ENCODE measurements around the gene MNAT1. TPM values are rescaled to one million over a fixed set of nuclear protein-coding genes. Genes with fewer than 3 reads are reported as not detected.
A peak's percentile ranks its signal among the peaks of the same experiment; 100 is the strongest.

Gene MNAT1
- 10 to 100 TPM; 32.4 to 48.9 (median 44.6) TPM for total RNA-seq

DNA sequence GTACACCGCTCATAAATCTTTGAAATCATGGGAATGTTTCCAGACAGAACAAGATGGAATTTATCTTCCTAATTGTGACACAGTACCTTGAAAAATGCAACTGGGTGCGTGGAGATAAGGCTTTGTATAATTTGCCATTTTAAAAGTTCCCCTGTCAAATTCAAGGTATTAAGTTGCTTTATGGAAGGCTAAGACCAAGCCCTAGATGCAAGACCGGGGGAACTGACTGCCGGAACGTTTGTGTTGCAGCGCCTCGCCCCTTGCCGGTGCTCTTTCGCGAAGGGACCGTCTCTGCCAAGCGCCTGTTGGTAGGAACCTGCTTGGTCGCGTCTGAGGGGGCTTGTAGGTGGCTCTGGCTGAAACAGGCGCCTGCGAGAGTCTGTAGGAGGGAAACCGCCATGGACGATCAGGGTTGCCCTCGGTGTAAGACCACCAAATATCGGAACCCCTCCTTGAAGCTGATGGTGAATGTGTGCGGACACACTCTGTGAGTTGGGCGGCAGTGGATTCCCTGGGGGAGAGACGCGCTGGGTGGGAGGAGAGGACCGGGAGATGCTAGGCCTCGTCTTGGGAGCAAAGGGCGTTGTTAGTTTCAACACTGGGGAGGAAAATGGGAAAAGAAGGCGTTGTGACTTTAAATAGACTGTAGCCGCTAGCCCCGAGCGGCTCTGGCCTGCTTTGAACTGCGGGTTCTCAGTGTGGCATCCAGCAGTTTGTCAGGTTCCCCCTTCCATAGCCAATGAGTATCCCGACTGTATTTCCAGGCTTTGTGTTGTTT lies at the start of gene MNAT1:
Gene MNAT1, plus strand, starts transcription at position 297 of the 778 bp plus-strand sequence. Its CDS starts 102 bp downstream, at position 399.
- peak; percentile 43 to 62 for DNase-seq (ENCODE audit: low spot score in 2 of 2)
- Histone ChIP-seq H3K4me1 (peaks cover 0 to 41% (median 8%) of the 10 kb centered on the region in 4 donors), H3K4me3 (peak within 1 kb of the TSS; percentile 50 to 92 (median 73)), H3K27me3 (no peaks in the 10 kb centered on the region), H3K9me3 (no peaks in the 10 kb centered on the region), H3K27ac (peak within 1 kb of the TSS; percentile 10 to 87 (median 62)), H3K36me3 (no peaks in the 10 kb centered on the region)
- WGBS, 2 donors = 3% methylated on average over 29 to 33 of the region's 33 CpGs
- TF ChIP-seq, protein P1, sequence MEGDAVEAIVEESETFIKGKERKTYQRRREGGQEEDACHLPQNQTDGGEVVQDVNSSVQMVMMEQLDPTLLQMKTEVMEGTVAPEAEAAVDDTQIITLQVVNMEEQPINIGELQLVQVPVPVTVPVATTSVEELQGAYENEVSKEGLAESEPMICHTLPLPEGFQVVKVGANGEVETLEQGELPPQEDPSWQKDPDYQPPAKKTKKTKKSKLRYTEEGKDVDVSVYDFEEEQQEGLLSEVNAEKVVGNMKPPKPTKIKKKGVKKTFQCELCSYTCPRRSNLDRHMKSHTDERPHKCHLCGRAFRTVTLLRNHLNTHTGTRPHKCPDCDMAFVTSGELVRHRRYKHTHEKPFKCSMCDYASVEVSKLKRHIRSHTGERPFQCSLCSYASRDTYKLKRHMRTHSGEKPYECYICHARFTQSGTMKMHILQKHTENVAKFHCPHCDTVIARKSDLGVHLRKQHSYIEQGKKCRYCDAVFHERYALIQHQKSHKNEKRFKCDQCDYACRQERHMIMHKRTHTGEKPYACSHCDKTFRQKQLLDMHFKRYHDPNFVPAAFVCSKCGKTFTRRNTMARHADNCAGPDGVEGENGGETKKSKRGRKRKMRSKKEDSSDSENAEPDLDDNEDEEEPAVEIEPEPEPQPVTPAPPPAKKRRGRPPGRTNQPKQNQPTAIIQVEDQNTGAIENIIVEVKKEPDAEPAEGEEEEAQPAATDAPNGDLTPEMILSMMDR (IDR thresholded peaks at IDR 0.05) = no peak
- TF ChIP-seq EP300 (IDR thresholded peaks at IDR 0.05) = peak in 1 of 2 donors; percentile 80
- TF ChIP-seq POLR2A (IDR thresholded peaks at IDR 0.05) = no peak

DNA sequence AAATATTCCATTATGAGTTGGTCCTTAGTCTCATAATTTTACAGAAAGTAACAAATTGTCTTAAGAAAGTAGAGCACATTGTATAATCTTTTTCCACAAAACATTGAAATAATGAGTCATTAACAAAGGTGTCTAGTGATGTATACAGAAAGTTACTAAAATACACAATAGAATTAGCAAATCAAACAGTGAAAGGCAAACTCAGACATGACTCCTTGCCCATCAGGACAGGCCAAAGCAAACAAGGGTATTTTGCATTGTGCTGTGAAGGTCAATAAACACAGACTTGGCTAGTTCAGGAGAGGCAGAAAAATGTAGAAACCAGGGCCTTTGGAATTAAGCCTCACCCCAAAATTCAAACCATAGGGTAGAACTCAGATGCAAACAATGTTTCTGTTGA lies 47.7 kb upstream of the MNAT1 start:
- Histone ChIP-seq H3K27me3 (no peaks in the 10 kb centered on the region), H3K36me3 (no peaks in the 10 kb centered on the region), H3K27ac (no peak overlapping the region), H3K4me1 (no peaks in the 10 kb centered on the region), H3K9me3 (peaks cover 0 to 5% (median 0%) of the 10 kb centered on the region in 4 donors), H3K4me3 (no peak overlapping the region)
- TF ChIP-seq EP300 (IDR thresholded peaks at IDR 0.05) (no peak), POLR2A (IDR thresholded peaks at IDR 0.05) (no peak)
- TF ChIP-seq, protein P1 (IDR thresholded peaks at IDR 0.05) = no peak
- no peak for DNase-seq (ENCODE audit: low spot score in 2 of 2)

DNA sequence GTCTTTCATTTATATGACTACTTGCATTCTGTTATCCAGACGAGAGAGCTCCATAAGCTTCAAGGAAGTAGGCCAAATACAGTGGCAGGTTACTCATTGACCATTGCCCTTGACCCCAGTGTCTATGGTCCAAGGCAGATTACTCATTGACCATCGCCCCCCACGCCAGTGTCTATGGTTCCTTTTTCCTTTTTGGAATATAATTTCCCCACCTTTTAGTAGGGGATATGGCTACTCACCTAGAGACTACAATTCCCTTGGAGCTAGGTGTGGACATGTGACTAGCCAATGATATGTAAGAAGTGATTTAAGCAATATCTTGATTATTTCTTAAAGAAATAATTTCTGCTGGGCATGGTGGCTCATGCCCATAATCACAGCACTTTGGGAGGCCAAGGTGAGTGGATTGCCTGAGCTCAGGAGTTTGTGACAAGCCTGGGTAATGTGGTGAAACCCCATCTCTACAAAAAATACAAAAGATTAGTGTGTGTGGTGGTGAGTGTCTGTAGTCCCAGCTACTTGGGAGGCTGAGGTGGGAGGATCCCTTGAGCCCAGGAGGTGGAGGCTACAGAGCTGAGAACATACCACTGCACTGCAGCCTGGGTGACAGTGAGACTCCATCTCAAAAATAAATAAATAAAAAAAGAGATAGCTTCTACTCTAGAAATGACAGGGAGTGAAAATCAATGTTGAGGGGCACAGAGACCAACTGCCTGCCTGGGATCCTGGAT lies 43.0 kb upstream of the MNAT1 start:
- no peaks in the 10 kb centered on the region for H3K9me3 ChIP-seq
- H3K36me3 ChIP-seq = no peaks in the 10 kb centered on the region
- no peak overlapping the region for H3K4me3 ChIP-seq
- TF ChIP-seq EP300 (IDR thresholded peaks at IDR 0.05) (no peak), POLR2A (IDR thresholded peaks at IDR 0.05) (no peak)
- TF ChIP-seq, protein P1 (IDR thresholded peaks at IDR 0.05) = no peak
- H3K27me3 ChIP-seq = no peaks in the 10 kb centered on the region
- H3K27ac ChIP-seq = no peak overlapping the region
- no peak for DNase-seq (ENCODE audit: low spot score in 2 of 2)
- WGBS, 2 donors = 82 to 88% methylated on average over 3 of the region's 3 CpGs
- no peaks in the 10 kb centered on the region for H3K4me1 ChIP-seq

DNA sequence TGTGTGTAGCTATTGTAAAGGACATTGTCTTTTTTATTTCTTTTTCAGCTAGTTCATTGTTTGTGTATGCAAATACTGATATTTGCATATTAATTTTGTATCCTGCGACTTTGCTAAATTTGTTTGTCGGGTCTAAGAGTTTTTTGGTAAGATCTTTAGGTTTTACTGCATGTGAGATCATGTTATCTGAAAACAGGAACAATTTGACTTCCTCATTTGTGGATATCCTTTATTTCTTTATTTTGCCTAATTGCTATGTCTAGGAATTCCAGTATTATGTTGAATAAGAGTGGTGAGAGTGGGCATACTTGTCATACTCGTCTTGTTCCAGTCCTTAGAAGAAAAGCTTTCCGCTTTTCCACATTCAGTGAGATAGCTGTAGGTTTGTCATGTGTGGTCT lies 39.2 kb upstream of the MNAT1 start:
- H3K9me3 ChIP-seq = peaks cover 0 to 17% (median 2%) of the 10 kb centered on the region in 4 donors
- DNase-seq (ENCODE audit: low spot score in 2 of 2) = no peak
- WGBS, 2 donors = 80 to 83% methylated on average over 4 of the region's 4 CpGs
- H3K27me3 ChIP-seq = no peaks in the 10 kb centered on the region
- no peak for TF ChIP-seq POLR2A (IDR thresholded peaks at IDR 0.05)
- TF ChIP-seq, protein P1 (IDR thresholded peaks at IDR 0.05) = no peak
- no peak for TF ChIP-seq EP300 (IDR thresholded peaks at IDR 0.05)
- H3K36me3 ChIP-seq = no peaks in the 10 kb centered on the region
- H3K27ac ChIP-seq = no peak overlapping the region
- H3K4me1 ChIP-seq = no peaks in the 10 kb centered on the region
- no peak overlapping the region for H3K4me3 ChIP-seq

DNA sequence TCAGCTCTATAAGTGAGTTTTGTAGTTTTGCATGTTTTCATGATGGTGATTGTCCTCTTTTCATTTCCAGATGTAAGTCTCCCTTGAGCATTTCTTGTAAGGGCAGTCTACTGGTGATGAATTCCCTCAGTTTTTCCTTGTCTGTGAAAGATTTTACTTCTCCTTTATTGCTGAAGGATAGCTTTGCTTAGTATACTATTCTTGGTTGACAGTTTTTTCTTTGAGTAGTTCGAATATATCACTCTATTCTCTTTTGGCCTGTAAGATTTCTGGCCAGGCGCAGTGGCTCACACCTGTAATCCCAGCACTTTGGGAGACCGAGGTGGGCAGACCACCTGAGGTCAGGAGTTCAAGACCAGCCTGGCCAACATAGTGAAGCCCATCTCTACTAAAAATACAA lies 34.0 kb upstream of the MNAT1 start:
- no peak for DNase-seq (ENCODE audit: low spot score in 2 of 2)
- WGBS, 2 donors = 89 to 92% methylated on average over 3 of the region's 3 CpGs
- H3K27ac ChIP-seq = no peak overlapping the region
- H3K4me1 ChIP-seq = no peaks in the 10 kb centered on the region
- H3K36me3 ChIP-seq = no peaks in the 10 kb centered on the region
- H3K9me3 ChIP-seq = peaks cover 0 to 42% (median 6%) of the 10 kb centered on the region in 4 donors
- H3K4me3 ChIP-seq = no peak overlapping the region
- TF ChIP-seq EP300 (IDR thresholded peaks at IDR 0.05) = no peak
- no peak for TF ChIP-seq POLR2A (IDR thresholded peaks at IDR 0.05)
- TF ChIP-seq, protein P1 (IDR thresholded peaks at IDR 0.05) = no peak
- H3K27me3 ChIP-seq = no peaks in the 10 kb centered on the region

Measured in tibial nerve (tissue), 4 donors.